CD4-positive, alpha-beta T cell treated with Interferon gamma for 1 hour (primary cell): ENCODE measurements around the gene STK17B.
"Not testable (repeated sequence)": the region's sequence is repeated elsewhere in the genome, so short reads cannot be mapped to it uniquely, and the experiment has no call there.

ENCODE experiments used
- DNase-seq: peaks from one replicate; pipeline ENCODE4 v3.0.0-alpha.2; 2020

Gene STK17B

DNA sequence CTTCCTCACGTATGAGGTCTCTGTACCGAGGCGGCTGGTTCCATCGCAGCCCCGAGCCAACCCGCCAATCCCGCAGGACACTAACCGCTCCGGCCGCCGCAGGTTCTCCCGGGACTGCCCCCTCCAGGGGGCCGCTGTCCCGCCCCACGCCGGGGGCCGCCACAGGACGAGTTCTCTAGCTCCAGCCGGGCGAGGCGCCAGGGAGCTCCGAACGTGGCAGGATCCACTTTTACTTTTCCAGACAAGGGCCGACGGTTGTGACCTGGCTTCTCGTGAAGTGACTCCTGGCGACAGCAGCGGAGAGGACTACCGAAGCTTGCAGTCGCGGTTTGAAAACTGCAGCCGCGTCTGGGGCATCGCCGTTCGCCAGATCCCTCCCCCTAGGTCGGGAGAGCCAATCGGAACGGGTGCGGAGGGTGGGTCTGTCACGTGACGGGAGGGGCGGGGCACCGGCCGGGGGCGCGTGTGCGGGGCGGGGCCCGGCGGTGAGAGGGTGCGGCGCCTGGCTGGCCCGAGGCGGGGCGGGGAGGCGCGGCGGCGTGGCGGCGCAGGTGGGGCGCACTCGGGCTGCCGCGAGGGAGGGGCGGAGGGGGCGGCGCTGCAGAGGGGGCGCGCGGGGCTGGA lies at the start of gene STK17B:
Gene STK17B (minus strand): TSS at position 331 of the 624 bp plus-strand sequence. CDS start 8,195 bp downstream, outside the sequence.
- DNase-seq: peak; percentile 96

DNA sequence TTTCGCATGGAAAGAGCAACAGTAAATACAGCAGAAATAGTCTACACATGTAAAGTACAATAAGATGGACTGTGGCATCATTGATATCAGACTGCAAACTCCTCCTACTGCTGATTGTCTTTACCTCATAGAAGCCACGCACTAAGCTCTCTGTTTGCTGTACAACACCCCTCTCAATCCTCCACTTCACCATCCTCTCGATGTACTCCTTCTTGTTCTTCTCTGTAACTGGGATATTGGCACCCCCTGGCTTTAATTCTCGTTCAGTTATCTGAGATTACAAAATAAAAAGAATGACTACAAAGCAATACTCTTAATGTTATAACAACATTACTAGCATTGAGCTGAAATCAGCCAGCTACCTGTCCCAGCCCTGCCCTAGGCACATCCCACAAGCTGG lies 49.3 kb upstream of the STK17B start:
- no peak for DNase-seq

DNA sequence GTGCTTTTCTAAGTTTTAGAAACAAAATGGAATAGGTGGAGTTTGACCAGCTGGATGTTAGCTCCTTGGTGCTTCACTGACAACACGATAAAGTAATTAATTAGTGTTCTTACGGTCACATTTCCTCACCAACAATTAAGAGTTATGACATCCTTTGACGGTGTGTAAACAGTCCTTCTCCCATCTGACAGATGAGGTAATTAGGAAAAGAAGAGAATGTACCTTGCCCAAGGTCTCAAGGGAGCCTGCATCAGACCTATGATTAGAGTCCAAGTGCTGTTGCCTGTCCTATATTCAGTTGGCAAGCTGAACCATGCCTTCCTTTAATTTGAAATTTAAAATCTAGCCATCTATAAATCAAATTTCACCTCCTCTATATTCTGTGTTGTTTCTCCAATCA lies 48.3 kb upstream of the STK17B start:
- no peak for DNase-seq

DNA sequence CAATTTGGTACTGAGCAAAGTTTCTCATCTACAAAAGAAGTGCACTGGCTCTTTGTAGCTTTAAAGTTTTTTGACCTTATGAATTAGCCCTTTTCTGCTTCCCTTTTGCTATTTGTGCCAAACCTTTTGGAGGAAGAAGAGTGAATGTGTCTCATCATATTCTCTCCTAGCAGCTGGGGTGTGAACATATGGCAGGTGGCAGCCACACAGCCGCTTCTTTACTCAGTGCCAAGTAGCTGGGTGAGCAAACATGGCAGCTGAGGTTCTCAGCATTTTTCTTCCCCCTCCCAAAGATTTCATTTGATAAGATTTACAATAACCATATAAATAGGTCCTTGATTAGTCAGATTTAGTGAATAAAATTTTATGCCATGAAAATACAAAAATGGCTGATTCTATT lies 46.7 kb upstream of the STK17B start:
- no peak for DNase-seq

DNA sequence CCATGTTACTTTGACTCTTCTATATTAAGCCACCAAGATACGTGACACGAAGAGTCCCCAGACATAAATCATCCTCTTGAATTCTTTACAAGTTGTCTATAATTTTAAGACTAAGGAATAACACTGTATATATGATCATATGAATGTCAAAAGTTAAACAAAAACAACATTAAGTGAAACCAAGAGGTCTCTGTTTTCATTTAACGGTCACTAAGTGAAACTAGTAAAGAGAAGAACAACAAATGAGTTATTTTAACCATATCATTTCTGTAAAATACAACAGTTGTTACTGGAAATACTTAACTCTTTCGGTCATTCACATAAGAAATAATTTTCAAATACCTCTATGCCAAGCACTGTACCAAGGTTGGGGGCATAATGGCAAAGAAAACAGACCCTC lies 45.7 kb upstream of the STK17B start:
- no peak for DNase-seq

DNA sequence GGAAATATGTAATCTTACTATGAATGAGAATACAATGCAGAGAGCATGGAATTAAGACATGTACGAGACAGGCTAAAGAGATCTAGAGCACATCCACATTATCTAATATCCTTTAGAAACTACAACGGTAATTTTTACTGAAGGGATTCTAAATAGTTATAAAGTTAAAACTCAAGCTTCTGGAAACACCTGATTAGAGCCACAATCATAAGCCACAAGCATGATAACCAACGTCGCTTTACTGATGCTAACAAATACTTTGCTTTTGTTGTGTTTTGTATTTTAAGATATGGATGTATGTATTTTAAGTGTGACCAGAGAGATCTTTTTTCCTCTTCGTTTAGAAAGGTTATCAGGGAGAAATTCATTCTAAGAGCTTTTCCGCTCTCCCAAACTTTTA lies 44.0 kb upstream of the STK17B start:
- no peak for DNase-seq

DNA sequence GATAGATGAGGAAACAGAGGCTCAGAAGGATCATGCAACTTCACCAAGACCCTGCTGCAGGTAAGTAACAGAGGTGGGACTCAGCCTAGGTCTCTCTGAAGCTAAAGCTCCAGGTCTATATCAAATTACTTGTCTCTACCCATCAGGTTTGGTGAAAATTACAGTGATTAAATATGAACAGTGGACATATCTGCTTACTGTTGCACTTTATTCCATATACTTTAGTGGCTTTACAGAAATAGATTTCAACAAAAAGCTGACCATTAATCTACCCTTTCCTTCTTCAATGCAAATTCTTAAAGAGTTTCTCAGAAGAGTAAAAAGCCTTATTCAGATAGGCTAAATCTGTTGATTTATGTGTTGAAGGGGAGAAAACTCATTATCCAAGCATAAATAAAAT lies 42.8 kb upstream of the STK17B start:
- no peak for DNase-seq

DNA sequence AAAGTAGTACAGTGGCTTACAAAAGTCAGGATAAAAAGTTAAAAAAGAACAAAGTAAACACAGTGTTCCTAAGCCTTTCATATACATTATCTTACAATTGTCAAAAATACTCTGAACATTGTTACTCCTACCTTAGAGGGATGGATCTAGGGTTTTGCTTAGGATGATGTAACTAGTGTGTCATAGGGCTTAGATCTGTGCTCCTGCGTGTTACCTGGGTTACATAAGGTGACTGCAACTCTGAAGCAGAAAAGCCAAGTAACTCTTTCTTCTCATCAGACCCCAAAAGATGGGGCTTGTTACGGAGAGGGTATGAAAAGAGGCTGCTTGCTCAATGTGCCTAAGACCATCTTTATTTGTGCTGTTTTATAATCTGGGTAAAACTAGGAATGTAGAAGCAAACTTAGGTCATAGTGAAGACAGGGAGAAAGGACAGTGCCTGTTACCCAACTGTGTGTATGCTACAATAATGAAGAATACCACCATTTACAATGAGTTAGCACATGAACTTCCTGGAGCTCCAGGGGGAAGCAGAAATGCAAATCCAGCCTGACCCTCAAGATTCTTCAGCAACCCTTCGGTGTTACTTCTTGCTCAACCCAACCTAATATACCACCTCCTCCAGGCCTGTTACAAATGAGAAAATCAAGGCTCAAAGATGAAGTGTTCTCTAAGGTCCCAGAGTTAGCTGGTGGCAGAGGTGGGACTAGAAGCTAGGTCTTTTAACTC lies 42.0 kb upstream of the STK17B start:
- no peak for DNase-seq

DNA sequence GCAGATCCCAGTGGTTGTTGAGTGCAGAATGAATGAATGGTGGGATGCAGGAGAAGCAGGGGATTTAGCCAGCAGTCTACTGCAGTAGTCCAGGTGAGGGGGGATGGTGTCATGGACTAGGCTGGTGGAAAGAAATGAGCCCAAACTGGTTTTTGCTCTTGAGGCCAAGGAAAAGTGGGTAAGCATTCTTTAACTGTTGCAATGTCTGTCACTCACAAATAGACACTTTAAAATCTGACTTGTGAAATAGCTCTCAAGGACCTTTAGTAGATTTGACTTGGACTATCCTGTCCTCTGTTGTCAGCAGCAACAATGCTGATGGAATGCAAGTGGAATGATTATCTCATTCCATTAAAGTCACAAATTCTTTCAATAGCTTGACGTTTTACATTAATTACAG lies 37.5 kb upstream of the STK17B start:
- no peak for DNase-seq

DNA sequence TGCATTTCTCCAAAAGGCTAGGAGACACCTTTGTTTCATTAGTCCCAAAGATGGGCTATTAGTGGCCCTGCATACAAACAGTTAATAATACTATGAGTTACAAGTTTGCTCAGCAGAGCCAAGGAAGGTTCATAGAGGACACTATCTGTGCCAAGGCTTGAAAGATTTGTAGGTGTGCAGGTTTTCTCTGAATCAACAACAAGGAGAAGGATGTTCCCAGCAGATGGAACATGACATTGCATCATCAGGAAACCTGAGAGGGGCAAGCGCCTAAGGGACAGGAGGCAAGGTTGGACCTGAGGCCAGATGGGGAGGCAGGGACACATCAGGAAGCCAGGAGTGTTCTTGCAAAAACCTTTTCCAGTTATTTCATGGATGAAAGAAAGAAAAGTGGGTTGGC lies 35.4 kb upstream of the STK17B start:
- DNase-seq: no peak

DNA sequence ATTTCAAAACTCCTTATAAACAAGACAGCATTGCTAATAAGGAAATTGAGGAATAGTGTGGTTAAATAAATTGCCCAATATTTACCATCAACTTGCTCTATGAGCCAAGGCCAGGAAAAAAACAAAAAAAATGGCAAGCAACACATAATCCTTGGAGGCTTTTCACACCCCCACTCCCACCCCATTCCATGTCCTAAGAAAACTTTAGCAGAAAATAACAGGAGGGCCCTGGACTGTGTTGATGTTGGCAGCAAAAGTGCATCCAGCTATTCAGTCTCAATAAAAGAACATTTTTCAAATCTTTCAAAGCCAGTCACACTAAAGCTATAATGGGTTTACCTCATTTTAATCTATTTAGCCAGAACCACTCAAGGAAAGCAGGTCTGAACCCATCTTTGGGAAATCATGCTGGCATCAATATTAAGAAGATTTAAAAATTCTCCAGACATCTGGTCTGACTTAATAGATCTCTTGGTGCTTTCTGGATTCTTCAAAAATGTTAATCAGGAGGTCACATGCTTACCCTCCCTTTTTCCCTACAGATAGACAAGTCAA lies 34.6 kb upstream of the STK17B start:
- no peak for DNase-seq

DNA sequence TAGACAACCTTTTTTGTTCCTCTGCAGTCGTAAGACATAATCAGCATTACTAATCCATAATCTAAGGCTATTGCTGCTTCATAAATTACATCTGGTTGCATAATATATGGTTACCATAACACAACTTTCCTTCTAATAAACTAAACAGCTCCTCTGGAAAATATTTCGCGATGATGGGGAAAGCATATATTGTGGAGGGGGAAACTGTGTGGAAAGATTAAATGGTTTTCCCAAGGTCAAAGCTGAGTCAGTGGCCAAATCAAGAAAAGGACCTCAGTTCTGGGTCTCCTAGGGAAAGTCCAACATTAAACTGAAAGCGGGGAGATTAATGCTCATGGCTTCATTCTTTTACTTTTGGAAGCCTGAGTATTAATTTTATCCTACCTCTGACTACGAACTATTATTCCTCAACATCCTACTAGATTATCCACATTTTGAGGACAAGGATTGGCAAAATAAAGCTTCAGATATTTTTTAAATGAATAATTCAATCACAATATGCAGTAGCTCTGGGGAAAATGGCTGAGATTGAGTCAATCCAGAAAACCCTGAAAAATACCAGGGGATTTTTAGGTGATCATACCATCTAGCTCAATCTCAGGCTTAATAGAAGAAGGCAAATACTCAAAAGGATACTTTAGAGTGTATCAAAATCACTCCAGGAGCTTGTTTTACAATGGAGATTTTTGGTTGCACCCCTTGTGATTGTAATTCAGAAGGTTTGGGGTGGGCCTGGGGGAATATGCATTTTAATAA lies 33.8 kb upstream of the STK17B start:
- DNase-seq: no peak

DNA sequence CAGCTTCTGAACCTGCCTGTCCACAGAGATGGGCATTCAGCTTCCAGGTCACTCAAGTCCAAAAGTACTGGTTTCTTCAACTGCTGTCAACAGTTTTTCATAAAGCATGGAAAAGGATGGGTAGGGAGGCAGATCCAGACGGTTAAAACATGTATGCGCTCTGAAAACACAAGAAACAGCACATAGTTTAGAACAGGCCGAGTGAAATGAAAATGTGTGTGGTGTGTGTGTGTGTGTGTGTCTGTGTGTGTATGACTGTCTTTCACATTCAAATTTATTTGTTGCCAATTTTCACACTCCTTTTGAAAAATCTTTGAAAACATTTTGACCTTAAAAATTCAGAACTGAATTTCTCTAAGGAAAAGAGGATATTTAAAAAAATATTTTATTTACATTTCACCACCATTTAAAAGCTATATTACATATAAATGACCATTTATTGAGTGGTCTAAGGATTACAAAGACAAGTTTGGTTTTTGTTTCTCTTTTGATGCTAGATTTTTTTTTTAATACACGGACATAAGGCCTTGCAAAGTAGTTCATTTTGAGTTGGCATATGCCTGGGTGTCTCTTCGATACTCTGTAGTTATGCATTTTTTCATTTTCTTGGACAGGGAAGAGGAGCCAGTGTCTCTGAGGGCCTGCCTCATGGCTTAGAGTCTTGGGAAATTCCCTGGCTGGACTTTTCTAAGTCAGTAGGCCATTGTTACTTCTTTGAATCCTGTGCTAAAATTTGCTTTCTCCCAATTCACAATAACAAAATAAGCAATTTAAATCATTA lies 30.0 kb upstream of the STK17B start:
- DNase-seq: no peak

DNA sequence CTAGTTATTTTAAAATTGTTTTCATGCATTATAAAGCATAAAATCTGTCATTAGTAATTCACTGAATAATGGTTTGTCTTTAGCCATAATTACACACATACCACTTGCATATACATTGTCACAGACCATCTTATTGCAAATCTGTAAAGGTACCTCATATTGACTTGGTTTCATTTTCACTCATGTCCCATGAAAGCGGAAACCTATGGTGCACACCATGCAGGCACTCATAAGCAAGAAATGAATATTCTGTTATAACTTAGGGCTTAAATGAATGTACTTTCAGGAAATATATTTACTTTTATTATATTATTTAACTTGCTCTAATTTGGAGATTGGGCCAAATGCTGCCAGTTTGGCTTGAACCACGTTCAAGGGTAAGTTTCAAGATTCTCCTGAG lies 29.2 kb upstream of the STK17B start:
- no peak for DNase-seq

DNA sequence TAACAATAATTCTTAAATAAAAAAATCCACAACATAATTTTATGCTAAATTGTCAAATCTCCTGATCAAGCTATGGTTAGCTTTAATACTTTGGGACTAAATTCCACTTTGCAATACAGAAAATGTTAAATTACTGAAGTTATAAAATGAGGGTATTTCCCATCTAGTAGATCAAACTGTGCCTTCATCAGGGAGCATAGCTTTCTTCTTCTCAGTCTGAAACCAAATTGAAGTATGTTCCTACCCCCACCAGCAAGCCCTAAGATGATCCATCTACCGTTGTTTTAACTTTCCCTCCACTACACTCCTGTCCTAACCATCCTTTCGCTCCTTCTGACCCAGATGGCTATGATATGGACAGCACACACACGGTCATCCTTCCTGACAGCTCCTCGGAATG lies 24.4 kb upstream of the STK17B start:
- no peak for DNase-seq

DNA sequence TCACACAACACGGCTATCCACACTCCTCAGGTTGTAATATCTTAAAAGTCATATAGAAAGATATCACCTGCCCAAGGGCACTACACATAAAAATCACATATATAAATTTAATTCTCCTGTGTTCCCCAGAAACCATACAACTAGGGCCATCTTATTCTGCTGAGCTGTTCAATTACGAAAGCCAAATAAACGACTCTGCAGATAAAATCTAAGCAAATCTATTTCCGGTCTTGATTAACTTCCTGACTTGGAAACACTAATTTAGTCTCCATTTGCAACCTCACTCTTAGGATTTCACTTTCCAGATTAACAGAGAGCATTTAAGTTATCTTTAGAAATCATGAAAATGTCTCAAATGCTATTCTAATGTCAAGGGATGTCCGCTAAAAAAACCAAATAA lies 23.9 kb upstream of the STK17B start:
- no peak for DNase-seq

DNA sequence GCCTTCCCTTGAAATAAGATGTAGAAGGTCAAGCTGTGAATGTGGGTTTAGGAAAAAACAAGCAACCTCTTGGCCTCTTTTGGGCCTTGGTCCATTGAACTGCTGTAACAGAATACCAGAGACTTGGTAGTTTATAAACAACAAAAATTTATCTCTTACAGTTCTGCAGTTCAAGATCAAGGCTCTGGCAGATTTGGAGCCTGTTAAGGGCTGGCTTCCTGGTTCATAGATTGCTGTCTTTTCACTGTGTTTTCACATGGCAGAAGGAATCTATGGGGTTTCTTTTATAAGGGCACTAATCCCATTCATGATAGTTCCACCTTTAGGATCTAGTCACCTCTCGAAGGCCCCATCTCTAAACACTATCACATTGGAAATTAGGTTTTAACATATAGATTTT lies 20.2 kb upstream of the STK17B start:
- DNase-seq: no peak

DNA sequence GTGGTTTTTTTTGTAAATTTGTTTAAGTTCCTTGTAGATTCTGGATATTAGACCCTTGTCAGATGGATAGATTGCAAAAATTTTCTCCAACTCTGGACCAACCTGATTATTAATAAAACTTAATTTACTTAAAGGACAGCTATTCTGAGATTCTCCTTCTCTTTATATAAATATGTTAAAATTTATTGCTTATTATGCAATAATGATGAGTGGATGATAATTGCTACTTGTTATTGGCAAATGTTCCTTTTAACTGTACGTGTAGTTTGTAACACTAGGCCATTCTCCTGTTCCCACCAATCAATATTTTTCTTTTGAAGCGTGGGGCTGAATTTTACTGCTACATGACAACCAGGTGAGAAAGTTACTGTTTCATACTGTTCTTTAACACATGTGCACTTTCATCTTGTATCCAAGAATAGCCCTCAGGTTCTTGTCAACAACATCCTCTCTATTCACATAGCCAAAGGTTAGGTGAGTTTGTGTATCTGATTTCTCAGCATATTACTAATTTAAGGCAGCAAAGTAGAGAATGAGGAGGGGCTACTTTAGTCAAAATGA lies 16.6 kb upstream of the STK17B start:
- DNase-seq: no peak

DNA sequence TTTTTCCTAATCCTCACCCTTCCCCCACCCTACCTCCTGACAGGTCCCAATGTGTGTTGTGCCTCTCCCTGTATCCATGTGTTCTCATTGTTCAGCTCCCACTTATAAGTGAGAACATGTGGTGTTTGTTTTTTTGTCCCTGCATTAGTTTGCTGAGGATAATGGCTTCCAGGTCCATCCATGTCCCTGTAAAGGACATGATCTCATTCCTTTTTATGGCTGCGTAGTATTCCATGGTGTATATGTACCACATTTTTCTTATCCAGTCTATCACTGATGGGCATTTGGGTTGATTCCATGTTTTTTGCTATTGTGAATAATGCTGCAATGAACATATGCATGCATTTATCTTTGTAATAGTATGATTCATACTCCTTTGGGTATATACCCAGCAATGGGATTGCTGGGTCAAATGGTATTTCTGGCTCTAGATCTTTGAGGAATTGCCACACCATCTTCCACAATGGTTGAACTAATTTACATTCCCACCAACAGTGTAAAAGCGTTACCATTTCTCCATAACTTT lies 15.9 kb upstream of the STK17B start:
- DNase-seq: not testable (repeated sequence)

DNA sequence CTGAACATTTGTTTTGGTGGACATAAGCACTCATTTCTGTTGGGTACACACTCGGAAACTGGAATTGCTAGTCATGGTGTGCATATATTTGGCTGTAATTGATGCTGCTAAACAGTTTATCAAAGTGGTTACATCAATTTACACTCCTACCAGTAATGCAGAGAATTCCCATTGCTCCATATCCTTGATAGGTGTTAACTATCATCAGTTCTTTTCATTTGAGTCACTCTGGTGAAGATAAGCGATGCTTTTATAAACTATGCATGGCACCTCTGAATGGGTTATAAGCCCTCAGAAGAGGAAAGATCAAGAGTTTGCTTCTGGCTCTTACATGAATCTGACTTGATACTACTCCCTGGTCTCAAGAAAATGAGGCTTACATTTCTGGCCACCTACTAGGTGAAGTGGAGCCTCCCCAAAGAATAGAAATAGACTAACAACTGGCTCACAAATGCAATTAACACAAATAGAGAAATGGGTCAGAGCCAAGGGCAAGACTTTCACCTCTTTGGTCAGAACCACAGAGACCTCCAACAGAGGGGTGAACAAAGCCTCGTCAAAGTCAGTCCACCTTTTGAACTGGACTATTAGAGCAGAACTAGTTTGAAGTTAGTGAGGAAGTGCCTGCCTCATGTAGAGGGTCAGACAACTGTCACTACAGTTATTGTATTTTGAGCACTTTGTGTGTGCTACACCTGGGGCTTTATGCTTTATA lies 15.0 kb upstream of the STK17B start:
- DNase-seq: no peak

DNA sequence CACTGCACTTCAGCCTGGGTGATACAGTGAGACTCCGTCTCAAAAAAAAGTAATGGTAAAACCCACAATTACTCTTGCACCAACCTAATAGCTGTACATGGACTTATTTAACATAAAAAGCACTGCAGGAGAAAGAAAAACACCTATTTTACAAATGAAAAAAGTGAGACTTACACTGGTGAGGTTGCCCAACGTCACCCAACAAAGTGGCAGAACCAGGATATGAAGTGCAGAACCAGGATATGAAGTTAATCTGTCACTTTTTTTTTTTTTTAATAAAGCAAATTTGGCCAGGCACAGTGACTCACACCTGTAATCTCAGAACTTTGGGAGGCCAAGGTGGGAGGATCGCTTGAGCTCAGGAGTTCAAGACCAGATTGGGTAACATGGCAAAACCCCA lies 13.5 kb upstream of the STK17B start:
- no peak for DNase-seq
